Lower lobe of right lung (tissue), 2 donors: ENCODE measurements around the gene FAM174C. TPM values are rescaled to one million over a fixed set of nuclear protein-coding genes. Genes with fewer than 3 reads are reported as not detected.

Experiments
- ATAC-seq, 2 donors: fragments of 200-7000 bp; cut with Tn5 transposase; one replicate each; pipeline ENCODE4 v1.9.1; 2020 to 2022; ENCODE audit warnings: mild to moderate bottlenecking in 2 of 2, moderate library complexity in 2 of 2
- DNase-seq: peaks from one replicate; pipeline ENCODE4 v3.0.0-alpha.2; 2020
- H3K27ac ChIP-seq: fragments of 200-600 bp; one replicate; pipeline ENCODE4 v1.8.0; 2022
- H3K27me3 ChIP-seq: fragments of 200-600 bp; one replicate; pipeline ENCODE4 v1.8.0; 2022; ENCODE audit warnings: low read depth
- H3K36me3 ChIP-seq: fragments of 200-600 bp; one replicate; pipeline ENCODE4 v1.8.0; 2022; ENCODE audit warnings: mild to moderate bottlenecking
- H3K4me1 ChIP-seq: fragments of 200-600 bp; one replicate; pipeline ENCODE4 v1.8.0; 2022
- H3K4me3 ChIP-seq: fragments of 200-600 bp; one replicate; pipeline ENCODE4 v1.8.0; 2022; ENCODE audit warnings: mild to moderate bottlenecking
- H3K9me3 ChIP-seq: fragments of 200-600 bp; one replicate; pipeline ENCODE4 v1.8.0; 2022
- intact Hi-C: fragments of 100-400 bp; cut with DNase I; formaldehyde crosslinking; loops from one replicate; pipeline ENCODE4 v1.11.0; 2022
- total RNA-seq: library from RNA; stranded (reverse); fragmentation: NEBNext Ultra II Directional; extraction: Animal tissue kit (Norgen Biotek cat#: 25700); gene quantifications from one replicate; pipeline ENCODE4 v1.2.1, GENCODE V29; 2021
- TF ChIP-seq, protein P1 (sequence below): fragments of 200-600 bp; IDR thresholded peaks from one replicate; pipeline ENCODE4 v1.8.0; 2022; ENCODE audit warnings: antibody characterized with exemption, mild to moderate bottlenecking
- donor health status: DM: no; HTN: yes; CAD: no; lungs with severe emphysema.

FAM174C gene
- total RNA-seq, 1 donor from 2014 or later: 43.5 TPM

DNA sequence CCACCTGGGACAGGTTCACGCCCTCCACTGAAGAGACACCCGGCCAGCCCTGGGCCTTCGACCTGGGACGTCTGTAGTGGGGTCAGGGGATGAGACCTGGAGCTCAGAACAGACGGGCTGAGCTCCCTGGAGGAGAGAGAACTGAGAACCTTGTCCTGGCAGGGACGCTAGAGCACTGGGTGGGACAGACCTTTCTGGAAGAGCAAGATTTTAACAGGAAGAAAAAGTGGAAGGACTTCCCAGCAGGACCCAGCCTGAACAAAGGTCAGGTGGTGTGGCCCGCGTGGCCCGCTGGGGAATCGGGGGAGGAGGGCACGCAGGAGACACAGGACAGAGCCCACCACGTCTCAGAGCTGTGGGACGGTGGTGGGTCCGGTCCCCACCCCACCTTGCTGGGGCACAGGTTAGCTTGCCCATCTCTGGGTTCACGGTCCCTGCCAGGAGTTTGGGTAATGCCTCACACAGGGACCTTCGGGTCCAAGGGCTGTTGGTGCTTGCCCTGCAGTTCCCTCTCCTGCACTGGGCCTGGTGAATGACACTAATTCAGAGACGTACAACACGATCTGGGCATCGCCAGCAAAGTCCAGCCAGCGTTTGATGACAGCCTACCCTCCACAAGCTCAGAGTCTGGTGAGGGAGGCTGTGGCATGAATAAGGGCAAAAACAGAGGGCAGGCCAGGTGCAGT is 9.1 kb downstream of the FAM174C start:
- no peaks in the 10 kb centered on the region for H3K9me3 ChIP-seq
- intact Hi-C loops: no loop called here
- H3K4me3 ChIP-seq: no peak overlapping the region
- no peak for DNase-seq
- peaks cover 1% of the 10 kb centered on the region for H3K36me3 ChIP-seq
- H3K4me1 ChIP-seq: peaks cover 6% of the 10 kb centered on the region
- peaks cover 61% of the 10 kb centered on the region for H3K27me3 ChIP-seq
- no peak for ATAC-seq
- TF ChIP-seq, protein P1, sequence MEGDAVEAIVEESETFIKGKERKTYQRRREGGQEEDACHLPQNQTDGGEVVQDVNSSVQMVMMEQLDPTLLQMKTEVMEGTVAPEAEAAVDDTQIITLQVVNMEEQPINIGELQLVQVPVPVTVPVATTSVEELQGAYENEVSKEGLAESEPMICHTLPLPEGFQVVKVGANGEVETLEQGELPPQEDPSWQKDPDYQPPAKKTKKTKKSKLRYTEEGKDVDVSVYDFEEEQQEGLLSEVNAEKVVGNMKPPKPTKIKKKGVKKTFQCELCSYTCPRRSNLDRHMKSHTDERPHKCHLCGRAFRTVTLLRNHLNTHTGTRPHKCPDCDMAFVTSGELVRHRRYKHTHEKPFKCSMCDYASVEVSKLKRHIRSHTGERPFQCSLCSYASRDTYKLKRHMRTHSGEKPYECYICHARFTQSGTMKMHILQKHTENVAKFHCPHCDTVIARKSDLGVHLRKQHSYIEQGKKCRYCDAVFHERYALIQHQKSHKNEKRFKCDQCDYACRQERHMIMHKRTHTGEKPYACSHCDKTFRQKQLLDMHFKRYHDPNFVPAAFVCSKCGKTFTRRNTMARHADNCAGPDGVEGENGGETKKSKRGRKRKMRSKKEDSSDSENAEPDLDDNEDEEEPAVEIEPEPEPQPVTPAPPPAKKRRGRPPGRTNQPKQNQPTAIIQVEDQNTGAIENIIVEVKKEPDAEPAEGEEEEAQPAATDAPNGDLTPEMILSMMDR: no peak
- H3K27ac ChIP-seq: no peak overlapping the region

DNA sequence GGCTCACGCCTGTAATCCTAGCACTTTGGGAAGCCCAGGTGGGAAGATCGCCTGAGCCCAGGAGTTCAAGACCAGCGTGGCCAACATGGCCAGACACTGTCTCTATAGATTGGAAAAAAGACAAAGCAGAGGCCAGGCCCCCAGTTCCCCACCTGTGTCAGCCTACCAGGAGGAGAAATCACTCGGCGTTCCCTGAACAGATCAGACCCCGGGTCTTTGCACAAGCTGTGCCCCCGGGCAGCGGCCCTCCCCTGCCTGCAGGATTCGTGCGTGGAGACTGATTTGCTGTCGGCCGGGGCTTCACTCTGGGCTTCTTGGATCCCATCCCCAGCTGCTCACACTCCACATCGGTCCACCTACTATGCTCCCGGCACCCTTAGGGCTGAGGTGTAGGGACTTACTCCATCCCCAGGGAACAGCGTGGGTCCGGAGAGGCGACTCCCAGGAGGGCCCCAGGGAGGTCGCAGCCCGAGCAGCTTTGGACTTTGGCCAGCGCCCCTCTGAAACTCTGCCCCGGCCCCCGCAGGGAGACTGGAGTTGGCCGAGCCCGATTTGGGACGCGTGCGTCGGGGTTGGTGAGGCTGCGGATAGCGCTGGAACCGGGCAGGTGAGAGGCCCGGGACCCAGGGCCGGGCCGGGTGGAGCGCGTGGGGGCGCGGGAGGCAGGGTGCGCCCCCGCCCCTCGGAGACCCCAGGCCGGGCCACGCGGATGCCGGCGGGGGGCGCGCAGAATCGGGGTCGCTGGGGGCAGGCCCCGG is 9.8 kb downstream of the FAM174C start:
- Histone ChIP-seq H3K4me3 (no peak overlapping the region), H3K9me3 (no peaks in the 10 kb centered on the region), H3K4me1 (no peaks in the 10 kb centered on the region), H3K36me3 (no peaks in the 10 kb centered on the region), H3K27ac (no peak overlapping the region), H3K27me3 (peaks cover 65% of the 10 kb centered on the region)
- DNase-seq: no peak
- TF ChIP-seq, protein P1: no peak
- intact Hi-C loops: no loop called here
- no peak for ATAC-seq

DNA sequence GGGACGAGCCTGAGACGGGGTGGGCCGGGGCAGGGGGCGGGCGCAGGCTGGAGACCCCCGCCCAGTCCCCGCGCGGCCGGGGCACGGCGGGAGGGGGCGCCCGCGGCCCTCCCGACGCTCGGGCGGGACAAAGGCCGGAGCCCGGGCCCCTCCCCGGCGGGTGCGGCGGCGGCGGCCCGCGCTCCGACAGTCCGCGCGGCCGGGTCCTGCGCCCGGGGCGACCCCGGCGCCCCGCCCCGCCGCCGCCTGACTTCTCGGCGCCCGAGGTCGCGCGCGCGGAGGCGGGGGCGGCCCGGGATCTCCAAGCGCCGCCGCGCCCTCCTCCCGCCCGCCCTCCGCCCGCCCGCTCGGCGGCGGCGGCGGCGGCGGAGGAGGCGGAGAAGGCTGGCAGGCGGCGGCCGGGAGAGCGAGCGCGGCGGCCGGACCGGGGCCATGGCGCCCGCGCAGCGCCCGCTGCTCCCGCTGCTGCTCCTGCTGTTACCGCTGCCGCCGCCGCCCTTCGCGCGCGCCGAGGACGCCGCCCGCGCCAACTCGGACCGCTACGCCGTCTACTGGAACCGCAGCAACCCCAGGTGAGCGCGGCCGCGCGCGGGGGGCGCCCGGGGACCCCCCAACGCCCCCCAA is 10.5 kb downstream of the FAM174C start, which contains the start of gene EFNA2:
Gene EFNA2, plus strand, starts transcription at position 137 of the 624 bp plus-strand sequence. Its CDS starts 296 bp downstream, at position 433.
- Histone ChIP-seq H3K4me3 (no peak within 1 kb of the TSS), H3K27ac (no peak within 1 kb of the TSS), H3K4me1 (no peaks in the 10 kb centered on the region), H3K36me3 (no peaks in the 10 kb centered on the region), H3K9me3 (no peaks in the 10 kb centered on the region), H3K27me3 (peaks cover 72% of the 10 kb centered on the region)
- ATAC-seq: no peak
- no peak for DNase-seq
- intact Hi-C loops: no loop called here
- TF ChIP-seq, protein P1: no peak

DNA sequence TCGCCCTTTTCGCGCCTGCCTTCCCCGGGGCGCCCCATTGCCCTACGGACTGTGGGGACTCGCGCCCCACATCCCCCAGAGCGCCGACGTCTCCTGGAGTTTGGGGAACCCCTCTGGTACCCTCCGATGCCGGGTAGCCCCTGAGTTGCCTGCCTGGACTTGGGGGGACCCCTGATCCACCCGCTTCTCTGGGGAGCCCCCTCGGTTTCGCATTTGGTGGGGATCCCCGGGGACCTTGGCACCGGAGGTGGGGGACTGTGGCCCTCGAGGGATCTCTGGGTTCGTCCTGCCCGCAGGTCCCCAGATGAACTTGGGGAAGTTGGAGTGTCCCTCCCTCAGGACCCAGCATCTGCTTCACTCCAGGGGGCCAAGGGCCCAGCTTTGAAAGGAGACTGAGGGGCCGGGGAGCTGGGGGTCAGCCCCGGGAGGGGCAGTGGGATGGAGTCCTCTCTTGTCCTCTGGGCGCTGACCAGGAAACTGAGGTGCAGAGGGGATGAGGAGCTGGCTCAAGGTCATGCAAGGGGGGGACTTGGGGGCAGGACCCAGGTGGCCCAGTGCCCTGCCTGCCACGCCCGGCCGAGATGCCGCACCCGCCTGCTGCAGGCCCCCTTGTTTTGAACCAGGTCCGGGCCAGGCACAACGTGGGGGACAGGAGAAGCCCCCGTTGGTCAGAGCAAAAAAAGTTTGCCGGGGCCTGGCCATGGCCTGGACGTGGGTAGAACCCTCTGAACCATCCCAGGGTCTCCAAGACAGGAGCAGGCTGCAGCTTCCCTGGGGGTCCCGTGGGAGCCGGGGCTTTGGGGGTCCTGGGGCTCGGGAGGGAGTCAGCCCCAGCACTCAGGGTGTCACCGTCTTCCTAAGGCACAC is 11.4 kb downstream of the FAM174C start:
- intact Hi-C loops: no loop called here
- no peaks in the 10 kb centered on the region for H3K4me1 ChIP-seq
- H3K9me3 ChIP-seq: no peaks in the 10 kb centered on the region
- DNase-seq (no peak), ATAC-seq (no peak)
- H3K27me3 ChIP-seq: peaks cover 81% of the 10 kb centered on the region
- TF ChIP-seq, protein P1: no peak
- H3K4me3 ChIP-seq: no peak overlapping the region
- H3K36me3 ChIP-seq: no peaks in the 10 kb centered on the region
- H3K27ac ChIP-seq: no peak overlapping the region
